ENCODE data around the gene GHITM.

The GHITM gene

GRCh38 chr10:84185526-84186175 lies 46.3 kb downstream of the GHITM start:
- Histone ChIP-seq H3K4me1 (ENCODE audit: control insufficient read depth in 1 of 2, insufficient read depth in 2 of 2, low read length in 2 of 2) (no peaks in the 10 kb centered on the region), H3K9me3 (ENCODE audit: control insufficient read depth in 1 of 2, low read length in 2 of 2) (no peaks in the 10 kb centered on the region), H3K36me3 (ENCODE audit: control insufficient read depth in 1 of 2, insufficient read depth in 2 of 2, low read length in 2 of 2) (no peaks in the 10 kb centered on the region), H3K27ac (ENCODE audit: low read depth, low read length) (no peak overlapping the region), H3K27me3 (ENCODE audit: control insufficient read depth in 1 of 2, insufficient read depth in 2 of 2, low read length in 2 of 2) (peaks cover 0 to 2% of the 10 kb centered on the region in 2 donors), H3K9ac (ENCODE audit: low read depth in 1 of 2, low read length in 2 of 2) (no peak overlapping the region), H3K4me3 (ENCODE audit: low read depth in 1 of 2, low read length in 2 of 2) (no peak overlapping the region)

- Histone ChIP-seq H3K27me3 (ENCODE audit: control insufficient read depth in 1 of 2, insufficient read depth in 2 of 2, low read length in 2 of 2) (peaks cover 16 to 19% of the 10 kb centered on the region in 2 donors), H3K36me3 (ENCODE audit: control insufficient read depth in 1 of 2, insufficient read depth in 2 of 2, low read length in 2 of 2) (no peaks in the 10 kb centered on the region)
These were observed 49.5 kb downstream of the GHITM start for GRCh38 chr10:84188815-84189214.

GRCh38 chr10:84190621-84191020 lies 51.3 kb downstream of the GHITM start:
- Histone ChIP-seq H3K9ac (ENCODE audit: low read depth in 1 of 2, low read length in 2 of 2) (no peak overlapping the region), H3K27me3 (ENCODE audit: control insufficient read depth in 1 of 2, insufficient read depth in 2 of 2, low read length in 2 of 2) (peaks cover 32 to 38% of the 10 kb centered on the region in 2 donors), H3K4me3 (ENCODE audit: low read depth in 1 of 2, low read length in 2 of 2) (no peak overlapping the region), H3K4me1 (ENCODE audit: control insufficient read depth in 1 of 2, insufficient read depth in 2 of 2, low read length in 2 of 2) (peaks cover 4% of the 10 kb centered on the region in 2 donors), H3K36me3 (ENCODE audit: control insufficient read depth in 1 of 2, insufficient read depth in 2 of 2, low read length in 2 of 2) (no peaks in the 10 kb centered on the region), H3K27ac (ENCODE audit: low read depth, low read length) (no peak overlapping the region), H3K9me3 (ENCODE audit: control insufficient read depth in 1 of 2, low read length in 2 of 2) (no peaks in the 10 kb centered on the region)

More at GRCh38 chr10:84188815-84189214, 49.5 kb downstream of the GHITM start:
- Histone ChIP-seq H3K27ac (ENCODE audit: low read depth, low read length) (no peak overlapping the region), H3K4me1 (ENCODE audit: control insufficient read depth in 1 of 2, insufficient read depth in 2 of 2, low read length in 2 of 2) (no peaks in the 10 kb centered on the region), H3K9ac (ENCODE audit: low read depth in 1 of 2, low read length in 2 of 2) (no peak overlapping the region), H3K9me3 (ENCODE audit: control insufficient read depth in 1 of 2, low read length in 2 of 2) (no peaks in the 10 kb centered on the region), H3K4me3 (ENCODE audit: low read depth in 1 of 2, low read length in 2 of 2) (no peak overlapping the region)

DNA sequence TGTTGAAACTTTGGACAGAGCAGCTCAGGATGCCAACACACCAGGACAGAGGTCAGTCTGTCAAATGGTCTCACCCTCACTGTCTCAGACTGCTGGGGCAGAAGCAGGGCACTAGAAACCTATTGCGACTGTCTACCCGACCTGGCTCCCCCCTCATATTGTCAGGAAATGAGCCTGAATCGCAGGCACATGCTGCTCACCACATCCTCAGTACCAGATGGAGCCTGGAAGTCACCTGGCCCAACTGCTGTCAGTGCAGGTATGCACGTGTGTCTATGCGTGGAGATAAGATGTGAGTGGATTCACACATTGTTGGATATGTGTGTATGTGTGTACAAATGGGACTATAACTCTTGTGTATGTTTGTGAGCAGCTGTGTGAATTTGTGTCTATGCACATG lies 51.8 kb downstream of the GHITM start:
- no peak overlapping the region for H3K27ac ChIP-seq (ENCODE audit: low read depth, low read length)
- peaks cover 37 to 42% of the 10 kb centered on the region in 2 donors for H3K27me3 ChIP-seq (ENCODE audit: control insufficient read depth in 1 of 2, insufficient read depth in 2 of 2, low read length in 2 of 2)
- H3K4me3 ChIP-seq (ENCODE audit: low read depth in 1 of 2, low read length in 2 of 2): no peak overlapping the region
- H3K36me3 ChIP-seq (ENCODE audit: control insufficient read depth in 1 of 2, insufficient read depth in 2 of 2, low read length in 2 of 2): no peaks in the 10 kb centered on the region
- H3K9me3 ChIP-seq (ENCODE audit: control insufficient read depth in 1 of 2, low read length in 2 of 2): no peaks in the 10 kb centered on the region
- H3K4me1 ChIP-seq (ENCODE audit: control insufficient read depth in 1 of 2, insufficient read depth in 2 of 2, low read length in 2 of 2): peaks cover 4% of the 10 kb centered on the region in 2 donors
- H3K9ac ChIP-seq (ENCODE audit: low read depth in 1 of 2, low read length in 2 of 2): no peak overlapping the region

DNA sequence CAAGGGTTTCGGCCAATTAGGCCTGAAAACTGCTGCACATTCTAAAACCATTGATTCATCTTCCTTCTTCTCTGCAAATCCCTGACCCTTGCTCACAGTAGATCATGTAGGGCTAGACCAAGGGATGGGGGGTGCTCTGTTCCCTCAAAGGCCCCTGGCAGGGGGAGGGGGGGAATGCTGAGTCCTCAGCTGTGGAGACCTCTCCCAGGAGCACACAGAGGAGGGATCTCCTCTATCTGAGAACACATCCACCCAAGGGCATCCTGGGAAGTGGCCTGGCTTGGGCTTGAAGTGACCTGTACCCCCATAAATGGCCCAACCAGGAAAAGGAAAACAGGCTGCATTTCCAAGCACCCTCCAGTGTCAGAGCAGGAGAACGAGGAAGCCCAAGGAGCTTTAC lies 54.0 kb downstream of the GHITM start:
- H3K27ac ChIP-seq (ENCODE audit: low read depth, low read length): no peak overlapping the region
- H3K4me3 ChIP-seq (ENCODE audit: low read depth in 1 of 2, low read length in 2 of 2): no peak overlapping the region
- H3K36me3 ChIP-seq (ENCODE audit: control insufficient read depth in 1 of 2, insufficient read depth in 2 of 2, low read length in 2 of 2): no peaks in the 10 kb centered on the region
- H3K9ac ChIP-seq (ENCODE audit: low read depth in 1 of 2, low read length in 2 of 2): no peak overlapping the region
- H3K9me3 ChIP-seq (ENCODE audit: control insufficient read depth in 1 of 2, low read length in 2 of 2): no peaks in the 10 kb centered on the region
- H3K4me1 ChIP-seq (ENCODE audit: control insufficient read depth in 1 of 2, insufficient read depth in 2 of 2, low read length in 2 of 2): peaks cover 4 to 6% of the 10 kb centered on the region in 2 donors
- peaks cover 44 to 60% of the 10 kb centered on the region in 2 donors for H3K27me3 ChIP-seq (ENCODE audit: control insufficient read depth in 1 of 2, insufficient read depth in 2 of 2, low read length in 2 of 2)

- Histone ChIP-seq H3K9ac (ENCODE audit: low read depth in 1 of 2, low read length in 2 of 2) (no peak overlapping the region), H3K36me3 (ENCODE audit: control insufficient read depth in 1 of 2, insufficient read depth in 2 of 2, low read length in 2 of 2) (no peaks in the 10 kb centered on the region), H3K4me1 (ENCODE audit: control insufficient read depth in 1 of 2, insufficient read depth in 2 of 2, low read length in 2 of 2) (peaks cover 4 to 8% of the 10 kb centered on the region in 2 donors), H3K9me3 (ENCODE audit: control insufficient read depth in 1 of 2, low read length in 2 of 2) (no peaks in the 10 kb centered on the region), H3K27me3 (ENCODE audit: control insufficient read depth in 1 of 2, insufficient read depth in 2 of 2, low read length in 2 of 2) (peaks cover 44 to 60% of the 10 kb centered on the region in 2 donors), H3K27ac (ENCODE audit: low read depth, low read length) (no peak overlapping the region), H3K4me3 (ENCODE audit: low read depth in 1 of 2, low read length in 2 of 2) (peak overlapping the region; percentile 15 to 51)
These were observed 54.6 kb downstream of the GHITM start for GRCh38 chr10:84193846-84194423.

DNA sequence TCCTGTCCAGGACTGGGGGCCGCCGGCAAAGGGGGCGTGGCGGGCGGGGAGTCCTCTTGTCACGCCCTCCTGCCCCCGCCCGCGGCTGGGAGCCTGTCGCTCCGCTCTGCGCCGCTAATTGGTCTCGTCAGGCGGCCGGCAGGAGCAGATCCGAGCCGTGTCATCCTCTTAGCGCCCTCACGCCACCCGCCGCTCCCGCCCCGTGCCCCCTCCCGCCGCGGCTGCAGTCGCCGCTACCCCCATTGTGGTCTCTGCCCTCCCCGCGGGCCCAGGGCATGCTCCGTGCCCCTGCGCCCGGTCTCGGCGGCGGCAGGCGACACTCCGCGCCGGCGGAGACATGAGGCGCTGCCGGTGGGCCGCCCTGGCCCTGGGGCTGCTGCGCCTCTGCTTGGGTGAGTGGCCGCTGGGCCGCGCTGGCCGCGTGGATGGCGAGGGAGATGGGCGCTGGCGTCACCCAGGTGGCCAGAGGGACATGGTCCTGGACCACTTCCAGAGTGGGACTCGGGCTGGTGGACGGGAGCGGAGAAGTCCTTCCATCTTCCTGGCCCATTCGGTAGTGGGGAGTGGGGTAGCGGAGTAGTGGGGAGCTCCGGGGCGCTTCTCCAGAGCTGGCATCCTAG lies 55.2 kb downstream of the GHITM start, which contains the start of gene CDHR1:
Gene CDHR1 (plus strand): TSS at position 114 of the 620 bp plus-strand sequence. CDS start 224 bp downstream, at position 338.
- Histone ChIP-seq H3K27ac (ENCODE audit: low read depth, low read length) (no peak within 1 kb of the TSS), H3K9me3 (ENCODE audit: control insufficient read depth in 1 of 2, low read length in 2 of 2) (no peaks in the 10 kb centered on the region), H3K4me1 (ENCODE audit: control insufficient read depth in 1 of 2, insufficient read depth in 2 of 2, low read length in 2 of 2) (peaks cover 4 to 8% of the 10 kb centered on the region in 2 donors), H3K36me3 (ENCODE audit: control insufficient read depth in 1 of 2, insufficient read depth in 2 of 2, low read length in 2 of 2) (no peaks in the 10 kb centered on the region), H3K9ac (ENCODE audit: low read depth in 1 of 2, low read length in 2 of 2) (no peak within 1 kb of the TSS), H3K27me3 (ENCODE audit: control insufficient read depth in 1 of 2, insufficient read depth in 2 of 2, low read length in 2 of 2) (peaks cover 44 to 60% of the 10 kb centered on the region in 2 donors), H3K4me3 (ENCODE audit: low read depth in 1 of 2, low read length in 2 of 2) (peak within 1 kb of the TSS; percentile 38 to 51)

GRCh38 chr10:84195044-84195830 lies 55.9 kb downstream of the GHITM start:
- H3K27me3 ChIP-seq (ENCODE audit: control insufficient read depth in 1 of 2, insufficient read depth in 2 of 2, low read length in 2 of 2): peaks cover 44 to 60% of the 10 kb centered on the region in 2 donors
- H3K4me3 ChIP-seq (ENCODE audit: low read depth in 1 of 2, low read length in 2 of 2): peak overlapping the region; percentile 38 to 51

GRCh38 chr10:84196083-84196482 lies 56.8 kb downstream of the GHITM start:
- H3K4me1 ChIP-seq (ENCODE audit: control insufficient read depth in 1 of 2, insufficient read depth in 2 of 2, low read length in 2 of 2): peaks cover 5 to 10% of the 10 kb centered on the region in 2 donors
- no peak overlapping the region for H3K9ac ChIP-seq (ENCODE audit: low read depth in 1 of 2, low read length in 2 of 2)

More at GRCh38 chr10:84195044-84195830, 55.9 kb downstream of the GHITM start:
- Histone ChIP-seq H3K9me3 (ENCODE audit: control insufficient read depth in 1 of 2, low read length in 2 of 2) (no peaks in the 10 kb centered on the region), H3K9ac (ENCODE audit: low read depth in 1 of 2, low read length in 2 of 2) (no peak overlapping the region), H3K4me1 (ENCODE audit: control insufficient read depth in 1 of 2, insufficient read depth in 2 of 2, low read length in 2 of 2) (peaks cover 4 to 8% of the 10 kb centered on the region in 2 donors), H3K27ac (ENCODE audit: low read depth, low read length) (no peak overlapping the region), H3K36me3 (ENCODE audit: control insufficient read depth in 1 of 2, insufficient read depth in 2 of 2, low read length in 2 of 2) (no peaks in the 10 kb centered on the region)

More at GRCh38 chr10:84196083-84196482, 56.8 kb downstream of the GHITM start:
- Histone ChIP-seq H3K9me3 (ENCODE audit: control insufficient read depth in 1 of 2, low read length in 2 of 2) (no peaks in the 10 kb centered on the region), H3K4me3 (ENCODE audit: low read depth in 1 of 2, low read length in 2 of 2) (no peak overlapping the region), H3K27me3 (ENCODE audit: control insufficient read depth in 1 of 2, insufficient read depth in 2 of 2, low read length in 2 of 2) (peaks cover 44 to 58% of the 10 kb centered on the region in 2 donors), H3K36me3 (ENCODE audit: control insufficient read depth in 1 of 2, insufficient read depth in 2 of 2, low read length in 2 of 2) (no peaks in the 10 kb centered on the region), H3K27ac (ENCODE audit: low read depth, low read length) (no peak overlapping the region)

Measured in duodenal mucosa (tissue), 2 donors.